LNCAP (cell line): ENCODE measurements around the gene ZFYVE16.

Experiments used
- TF ChIP-seq, protein P1 (sequence below): fragments of 450-650 bp; IDR thresholded peaks from 2 replicates; pipeline ENCODE4 v1.5.1; 2017; ENCODE audit warnings: mild to moderate bottlenecking

ZFYVE16 gene

DNA sequence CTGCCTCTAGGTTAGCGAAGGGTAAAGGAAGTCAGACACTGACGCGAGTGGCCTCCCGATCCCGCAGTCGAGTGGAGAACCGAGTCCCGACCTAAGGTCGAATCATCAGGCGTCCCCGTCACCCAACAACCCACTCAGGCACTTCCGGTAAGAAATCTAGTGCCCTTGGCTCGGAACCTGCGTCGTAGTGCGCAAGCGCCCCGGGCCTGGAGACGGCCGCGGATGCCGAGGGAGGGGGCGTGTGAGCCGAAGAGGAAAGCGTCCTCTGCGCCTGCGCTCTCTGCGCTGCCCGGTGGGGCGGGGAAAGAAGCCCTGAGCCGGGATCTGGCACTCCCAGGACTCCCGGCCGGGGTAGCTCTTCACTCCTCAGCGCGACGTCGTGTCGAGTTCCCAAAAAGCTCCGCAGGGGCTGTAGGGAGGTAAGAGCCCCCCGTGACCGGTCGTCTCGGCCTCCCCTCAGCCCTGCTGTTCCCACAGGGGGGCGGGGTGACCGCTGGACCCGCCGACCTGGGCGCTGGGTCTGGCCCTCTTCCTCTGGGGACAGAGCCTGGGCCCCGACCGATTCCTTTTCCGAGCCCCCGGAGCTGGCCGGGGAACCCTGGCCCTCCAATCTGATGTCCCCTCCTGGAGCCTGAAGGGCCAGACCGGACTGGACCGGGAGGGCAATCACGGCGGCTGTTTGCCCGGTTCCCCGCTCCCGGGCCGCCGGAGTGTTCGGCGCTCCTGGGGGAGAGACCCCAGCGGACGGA, at the start of gene ZFYVE16:
TSS of gene ZFYVE16 (plus strand) at position 330 of the 749 bp plus-strand sequence. CDS start 26,084 bp downstream, outside the sequence.
- TF ChIP-seq, protein P1, sequence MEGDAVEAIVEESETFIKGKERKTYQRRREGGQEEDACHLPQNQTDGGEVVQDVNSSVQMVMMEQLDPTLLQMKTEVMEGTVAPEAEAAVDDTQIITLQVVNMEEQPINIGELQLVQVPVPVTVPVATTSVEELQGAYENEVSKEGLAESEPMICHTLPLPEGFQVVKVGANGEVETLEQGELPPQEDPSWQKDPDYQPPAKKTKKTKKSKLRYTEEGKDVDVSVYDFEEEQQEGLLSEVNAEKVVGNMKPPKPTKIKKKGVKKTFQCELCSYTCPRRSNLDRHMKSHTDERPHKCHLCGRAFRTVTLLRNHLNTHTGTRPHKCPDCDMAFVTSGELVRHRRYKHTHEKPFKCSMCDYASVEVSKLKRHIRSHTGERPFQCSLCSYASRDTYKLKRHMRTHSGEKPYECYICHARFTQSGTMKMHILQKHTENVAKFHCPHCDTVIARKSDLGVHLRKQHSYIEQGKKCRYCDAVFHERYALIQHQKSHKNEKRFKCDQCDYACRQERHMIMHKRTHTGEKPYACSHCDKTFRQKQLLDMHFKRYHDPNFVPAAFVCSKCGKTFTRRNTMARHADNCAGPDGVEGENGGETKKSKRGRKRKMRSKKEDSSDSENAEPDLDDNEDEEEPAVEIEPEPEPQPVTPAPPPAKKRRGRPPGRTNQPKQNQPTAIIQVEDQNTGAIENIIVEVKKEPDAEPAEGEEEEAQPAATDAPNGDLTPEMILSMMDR: peak; percentile 29; the same call in 1 of the 2 replicates

DNA sequence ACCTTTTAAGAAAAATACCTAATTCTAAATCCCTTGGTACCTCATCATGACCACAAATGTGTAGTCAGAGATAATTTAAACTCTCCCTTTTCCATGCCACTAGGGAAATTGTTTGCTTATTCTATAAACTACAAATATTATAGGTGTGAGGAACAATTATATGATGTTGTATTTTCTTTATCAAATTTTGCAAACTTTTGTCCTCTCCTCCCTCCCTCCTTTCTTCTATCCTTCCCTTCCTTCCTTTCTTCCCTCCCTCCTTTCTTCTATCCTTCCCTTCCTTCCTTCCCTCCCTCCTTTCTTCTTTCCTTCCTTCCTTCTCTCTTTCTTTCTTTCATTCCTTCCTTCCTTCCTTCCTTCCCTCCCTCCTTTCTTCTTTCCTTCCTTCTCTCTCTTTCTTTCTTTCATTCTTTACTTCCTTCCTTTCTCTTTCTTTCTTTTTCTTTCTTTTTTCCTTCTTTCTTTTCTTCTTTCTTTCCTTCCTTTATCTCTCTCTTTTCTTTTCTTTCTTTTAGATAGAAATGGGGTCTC, 46.9 kb upstream of the ZFYVE16 start:
- TF ChIP-seq, protein P1: no peak

DNA sequence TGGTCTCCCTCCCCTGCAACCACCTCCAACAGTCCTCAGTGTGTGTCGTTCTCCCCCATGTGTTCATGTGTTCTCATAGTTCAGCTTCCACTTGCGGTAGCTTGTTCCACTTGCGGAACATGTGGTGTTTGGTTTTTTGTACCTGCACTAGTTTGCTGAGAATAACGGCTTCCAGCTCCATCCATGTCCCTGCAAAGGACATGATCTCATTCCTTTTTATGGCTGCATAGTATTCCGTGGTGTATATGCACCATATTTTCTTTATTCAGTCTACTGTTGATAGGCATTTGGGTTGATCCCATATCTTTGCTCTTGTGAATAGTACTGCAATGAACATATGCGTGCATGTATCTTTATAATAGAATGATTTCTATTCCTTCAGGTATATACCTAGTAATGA, 43.0 kb upstream of the ZFYVE16 start:
- TF ChIP-seq, protein P1: no peak

DNA sequence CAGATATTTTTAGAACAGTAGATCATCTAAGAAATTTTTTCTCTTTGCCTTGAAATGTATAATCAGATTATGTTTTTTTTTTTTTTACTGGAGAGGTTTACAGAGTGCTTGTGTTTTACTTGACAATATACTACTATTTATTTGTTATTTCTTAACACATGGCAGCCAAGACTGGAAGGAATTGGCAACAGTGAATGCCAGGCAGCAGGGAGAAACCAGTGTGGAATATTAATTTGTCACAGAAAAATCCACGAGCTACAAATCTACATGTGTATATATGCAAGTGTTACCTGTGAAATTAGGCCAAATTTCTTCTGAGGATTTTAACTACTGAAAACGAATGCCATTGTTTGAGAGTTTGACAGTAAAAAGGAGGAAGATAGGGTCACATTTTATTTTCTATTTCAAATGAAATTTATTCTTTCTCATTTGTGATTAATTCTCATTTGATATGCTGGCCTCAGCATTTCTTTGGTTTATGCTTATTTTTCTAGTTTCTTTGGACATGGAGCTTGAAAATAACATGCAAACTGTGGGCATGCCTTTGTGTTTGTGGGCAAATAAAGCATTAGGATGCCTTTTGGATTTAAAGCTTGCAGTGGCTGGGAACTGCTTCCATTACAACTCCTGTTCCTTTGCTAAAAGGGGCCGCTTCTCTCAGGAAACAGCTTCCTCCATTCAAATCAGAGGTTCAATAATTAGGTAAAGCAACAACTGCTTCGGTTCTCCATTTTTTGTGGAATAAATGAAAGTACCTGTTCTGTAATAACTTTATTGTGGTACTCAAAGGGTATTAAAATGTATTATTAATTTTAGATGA, 39.0 kb upstream of the ZFYVE16 start:
- TF ChIP-seq, protein P1: no peak

DNA sequence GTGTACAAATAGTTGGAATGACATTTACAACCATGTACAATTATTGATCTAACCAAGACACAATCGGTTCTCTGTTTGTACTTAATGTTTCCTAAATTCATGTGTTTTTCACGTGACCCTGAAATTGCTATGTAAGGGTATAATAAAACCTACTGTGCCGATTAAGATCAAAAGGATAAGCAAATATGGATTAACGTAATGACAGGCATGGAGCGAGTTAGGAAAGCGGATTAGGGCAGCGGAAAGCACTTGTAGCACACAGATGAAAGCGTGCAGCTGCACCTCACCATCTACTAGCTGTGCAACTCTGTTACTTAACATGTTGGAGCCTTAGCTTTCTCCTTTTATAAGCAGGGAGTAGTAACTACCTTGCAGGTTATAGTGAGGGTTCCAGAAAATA, 38.3 kb upstream of the ZFYVE16 start:
- TF ChIP-seq, protein P1: no peak

DNA sequence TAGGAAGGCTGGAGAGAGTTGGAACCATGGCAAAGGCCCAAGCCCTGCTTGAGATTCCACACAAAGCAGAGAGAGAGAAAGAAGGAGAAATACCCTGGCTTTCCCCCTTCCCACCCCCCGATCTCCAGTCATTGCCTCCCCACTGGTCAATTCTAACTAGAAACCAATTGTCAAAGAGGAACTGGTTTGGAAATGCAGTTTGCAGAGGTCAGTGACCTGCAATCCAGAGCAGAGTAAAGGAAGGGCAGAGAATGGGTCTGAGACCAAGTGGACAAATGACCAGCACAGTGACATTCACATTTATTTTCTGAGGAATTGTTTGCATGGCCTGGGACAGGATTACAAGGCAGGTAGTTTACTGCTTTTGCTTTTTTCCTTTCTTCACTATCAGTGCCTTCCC, 37.5 kb upstream of the ZFYVE16 start:
- TF ChIP-seq, protein P1: no peak

DNA sequence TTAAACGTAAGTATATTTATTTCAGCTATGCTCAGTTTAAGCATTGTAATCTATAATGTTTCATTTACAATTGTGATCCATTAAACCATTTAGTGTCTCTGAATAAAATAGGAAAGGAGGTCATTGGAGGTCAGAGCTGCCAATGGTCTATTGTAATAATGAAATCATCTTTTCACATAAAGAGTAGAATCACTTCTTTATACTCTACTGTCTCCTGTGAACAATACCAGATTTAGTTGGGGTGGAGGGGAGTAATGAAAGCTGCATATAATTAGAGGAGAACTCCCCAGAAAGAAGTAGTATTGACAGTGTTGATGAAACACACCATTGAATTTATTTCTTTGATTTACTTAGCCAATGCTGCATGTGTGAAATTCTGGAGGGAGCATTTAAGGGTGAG, 35.1 kb upstream of the ZFYVE16 start:
- TF ChIP-seq, protein P1: no peak
